RWPE2 (cell line): ENCODE data around the gene TAF15.

Experiments
- ATAC-seq: fragments of 200-7000 bp; cut with Tn5 transposase; 3 replicates; pipeline ENCODE4 v1.9.1; 2021; ENCODE audit warnings: low read depth
- DNase-seq: peaks from one replicate; pipeline ENCODE4 v3.0.0-alpha.2; 2020; ENCODE audit warnings: low spot score
- H3K27ac ChIP-seq: fragments of 450-650 bp; 2 replicates; pipeline ENCODE4 v1.5.1; 2017; ENCODE audit warnings: mild to moderate bottlenecking; ENCODE audit not compliant: poor library complexity, severe bottlenecking
- H3K27me3 ChIP-seq: fragments of 250-450 bp; sonication (Bioruptor Pico); 2 replicates; pipeline ENCODE4 v1.5.1; 2021; ENCODE audit warnings: mild to moderate bottlenecking, moderate library complexity; ENCODE audit not compliant: insufficient read depth, poor library complexity, severe bottlenecking
- H3K36me3 ChIP-seq: fragments of 250-450 bp; sonication (Bioruptor Pico); 2 replicates; pipeline ENCODE4 v1.5.1; 2020; ENCODE audit warnings: low read depth, mild to moderate bottlenecking, moderate library complexity
- H3K4me1 ChIP-seq: fragments of 250-450 bp; sonication (Bioruptor Pico); 2 replicates; pipeline ENCODE4 v1.5.1; 2021; ENCODE audit warnings: mild to moderate bottlenecking, moderate library complexity; ENCODE audit not compliant: insufficient read depth, poor library complexity, severe bottlenecking
- H3K4me3 ChIP-seq: fragments of 250-450 bp; sonication (Bioruptor Pico); 2 replicates; pipeline ENCODE4 v1.5.1; 2021; ENCODE audit warnings: mild to moderate bottlenecking, moderate library complexity; ENCODE audit not compliant: severe bottlenecking
- H3K9me3 ChIP-seq: fragments of 250-450 bp; sonication (Bioruptor Pico); 2 replicates; pipeline ENCODE4 v1.5.1; 2021; ENCODE audit warnings: mild to moderate bottlenecking, moderate library complexity; ENCODE audit not compliant: severe bottlenecking
- CTCF ChIP-seq: fragments of 450-650 bp; IDR thresholded peaks from one replicate; pipeline ENCODE4 v1.5.1; 2017; ENCODE audit warnings: mild to moderate bottlenecking, moderate library complexity; ENCODE audit not compliant: poor library complexity, severe bottlenecking

The TAF15 gene

GRCh38 chr17:35766903-35767510 is 42.3 kb upstream of the TAF15 start:
- peak; percentile 77 for TF ChIP-seq CTCF
- no peak for DNase-seq
- H3K36me3 ChIP-seq = no peaks in the 10 kb centered on the region
- H3K4me1 ChIP-seq = no peaks in the 10 kb centered on the region
- no peaks in the 10 kb centered on the region for H3K27me3 ChIP-seq
- no peak overlapping the region for H3K4me3 ChIP-seq
- no peak overlapping the region for H3K27ac ChIP-seq
- ATAC-seq = peak; percentile 19; the same call in 1 of the 3 replicates
- H3K9me3 ChIP-seq = no peaks in the 10 kb centered on the region

- DNase-seq (no peak), ATAC-seq (no peak)
- H3K36me3 ChIP-seq = no peaks in the 10 kb centered on the region
- no peak for TF ChIP-seq CTCF
- no peaks in the 10 kb centered on the region for H3K4me1 ChIP-seq
- H3K9me3 ChIP-seq = no peaks in the 10 kb centered on the region
- no peak overlapping the region for H3K4me3 ChIP-seq
- H3K27me3 ChIP-seq = no peaks in the 10 kb centered on the region
- H3K27ac ChIP-seq = no peak overlapping the region
These were observed 40.5 kb upstream of the TAF15 start for GRCh38 chr17:35768797-35769196.

- Histone ChIP-seq H3K36me3 (no peaks in the 10 kb centered on the region), H3K27me3 (no peaks in the 10 kb centered on the region), H3K4me3 (no peak overlapping the region), H3K9me3 (no peaks in the 10 kb centered on the region), H3K4me1 (peaks cover 6% of the 10 kb centered on the region), H3K27ac (no peak overlapping the region)
- no peak for ATAC-seq
- no peak for DNase-seq
- TF ChIP-seq CTCF = peak; percentile 30
These were observed 39.3 kb upstream of the TAF15 start for GRCh38 chr17:35769895-35770486.

- H3K9me3 ChIP-seq = no peaks in the 10 kb centered on the region
- H3K4me1 ChIP-seq = peaks cover 16% of the 10 kb centered on the region
- no peaks in the 10 kb centered on the region for H3K27me3 ChIP-seq
- TF ChIP-seq CTCF = no peak
- H3K4me3 ChIP-seq = no peak overlapping the region
- no peak overlapping the region for H3K27ac ChIP-seq
- ATAC-seq = no peak
- no peak for DNase-seq
- peaks cover 15% of the 10 kb centered on the region for H3K36me3 ChIP-seq
These were observed 36.2 kb upstream of the TAF15 start for GRCh38 chr17:35773129-35773528.
